ENCODE data around the gene PCDH18. TPM values are rescaled to one million over a fixed set of nuclear protein-coding genes. Genes with fewer than 3 reads are reported as not detected.

The PCDH18 gene
- total RNA-seq, 1 experiment from 2014 or later = 1.5 TPM

DNA sequence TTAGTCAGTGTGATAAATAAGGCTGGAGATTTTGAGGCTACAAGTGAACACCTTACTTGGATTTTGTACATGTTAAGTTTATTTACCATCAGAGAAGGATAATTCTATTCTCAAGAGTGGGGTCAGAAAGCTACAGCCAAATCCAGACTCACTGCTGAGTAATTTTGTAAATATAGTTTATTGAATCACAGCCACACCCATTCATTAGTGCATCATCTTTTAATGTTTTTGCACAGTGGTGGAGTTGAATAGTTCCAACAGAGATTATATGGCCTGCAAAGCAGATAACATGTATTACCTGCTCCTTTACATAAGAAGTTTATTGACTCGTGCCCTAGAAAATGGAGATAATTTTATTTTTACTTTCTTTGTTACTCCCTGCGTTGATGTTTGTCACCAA, 60.4 kb downstream of the PCDH18 start:
- no peak for DNase-seq (ENCODE audit: low read depth)

DNA sequence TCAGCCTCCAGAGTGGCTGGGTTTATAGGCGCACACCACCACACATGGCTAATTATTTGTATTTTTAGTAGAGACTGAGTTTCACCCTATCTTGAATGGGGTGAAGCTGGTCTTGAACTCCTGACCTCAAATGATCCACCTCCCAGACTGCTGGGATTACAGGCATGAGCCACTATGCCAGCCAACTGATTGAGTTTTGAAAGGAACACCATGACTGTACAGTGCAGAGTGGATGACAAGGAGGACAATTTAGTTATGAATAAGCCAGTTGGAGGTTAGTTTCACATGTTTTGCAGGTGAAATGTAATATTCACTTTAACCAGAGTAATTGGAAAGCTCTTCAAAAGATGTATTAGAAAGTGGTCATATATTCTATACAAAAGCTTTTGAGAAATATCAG, 60.8 kb downstream of the PCDH18 start:
- peak; percentile 2 for DNase-seq (ENCODE audit: low read depth)

DNA sequence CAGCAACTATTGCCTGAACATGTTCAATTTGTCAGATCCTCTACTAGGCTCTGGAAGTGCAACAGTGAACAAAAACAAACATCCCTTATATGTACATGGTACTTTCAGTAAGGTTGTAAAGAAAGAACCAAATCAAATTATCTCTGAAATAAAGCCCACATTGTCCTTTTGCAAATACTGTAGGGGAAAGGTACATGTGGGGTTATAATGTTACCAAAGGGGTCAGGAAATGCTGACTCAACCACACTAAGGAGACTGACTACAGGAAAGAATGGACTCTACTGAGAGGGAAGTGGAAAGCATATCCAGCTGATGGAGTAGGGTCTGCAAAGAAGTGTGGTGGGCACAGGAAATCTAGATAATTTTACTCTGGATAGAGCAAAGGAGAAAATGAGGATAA, 61.5 kb downstream of the PCDH18 start:
- no peak for DNase-seq (ENCODE audit: low read depth)

Measured in Daoy (cell line).